Iris pigment epithelial cell (primary cell): ENCODE results near the gene ELOA.

Source experiments
- DNase-seq: peaks from one replicate; pipeline ENCODE4 v3.0.0-alpha.2; 2011; ENCODE audit warnings: low read depth

ELOA gene, protein sequence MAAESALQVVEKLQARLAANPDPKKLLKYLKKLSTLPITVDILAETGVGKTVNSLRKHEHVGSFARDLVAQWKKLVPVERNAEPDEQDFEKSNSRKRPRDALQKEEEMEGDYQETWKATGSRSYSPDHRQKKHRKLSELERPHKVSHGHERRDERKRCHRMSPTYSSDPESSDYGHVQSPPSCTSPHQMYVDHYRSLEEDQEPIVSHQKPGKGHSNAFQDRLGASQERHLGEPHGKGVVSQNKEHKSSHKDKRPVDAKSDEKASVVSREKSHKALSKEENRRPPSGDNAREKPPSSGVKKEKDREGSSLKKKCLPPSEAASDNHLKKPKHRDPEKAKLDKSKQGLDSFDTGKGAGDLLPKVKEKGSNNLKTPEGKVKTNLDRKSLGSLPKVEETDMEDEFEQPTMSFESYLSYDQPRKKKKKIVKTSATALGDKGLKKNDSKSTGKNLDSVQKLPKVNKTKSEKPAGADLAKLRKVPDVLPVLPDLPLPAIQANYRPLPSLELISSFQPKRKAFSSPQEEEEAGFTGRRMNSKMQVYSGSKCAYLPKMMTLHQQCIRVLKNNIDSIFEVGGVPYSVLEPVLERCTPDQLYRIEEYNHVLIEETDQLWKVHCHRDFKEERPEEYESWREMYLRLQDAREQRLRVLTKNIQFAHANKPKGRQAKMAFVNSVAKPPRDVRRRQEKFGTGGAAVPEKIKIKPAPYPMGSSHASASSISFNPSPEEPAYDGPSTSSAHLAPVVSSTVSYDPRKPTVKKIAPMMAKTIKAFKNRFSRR

DNA sequence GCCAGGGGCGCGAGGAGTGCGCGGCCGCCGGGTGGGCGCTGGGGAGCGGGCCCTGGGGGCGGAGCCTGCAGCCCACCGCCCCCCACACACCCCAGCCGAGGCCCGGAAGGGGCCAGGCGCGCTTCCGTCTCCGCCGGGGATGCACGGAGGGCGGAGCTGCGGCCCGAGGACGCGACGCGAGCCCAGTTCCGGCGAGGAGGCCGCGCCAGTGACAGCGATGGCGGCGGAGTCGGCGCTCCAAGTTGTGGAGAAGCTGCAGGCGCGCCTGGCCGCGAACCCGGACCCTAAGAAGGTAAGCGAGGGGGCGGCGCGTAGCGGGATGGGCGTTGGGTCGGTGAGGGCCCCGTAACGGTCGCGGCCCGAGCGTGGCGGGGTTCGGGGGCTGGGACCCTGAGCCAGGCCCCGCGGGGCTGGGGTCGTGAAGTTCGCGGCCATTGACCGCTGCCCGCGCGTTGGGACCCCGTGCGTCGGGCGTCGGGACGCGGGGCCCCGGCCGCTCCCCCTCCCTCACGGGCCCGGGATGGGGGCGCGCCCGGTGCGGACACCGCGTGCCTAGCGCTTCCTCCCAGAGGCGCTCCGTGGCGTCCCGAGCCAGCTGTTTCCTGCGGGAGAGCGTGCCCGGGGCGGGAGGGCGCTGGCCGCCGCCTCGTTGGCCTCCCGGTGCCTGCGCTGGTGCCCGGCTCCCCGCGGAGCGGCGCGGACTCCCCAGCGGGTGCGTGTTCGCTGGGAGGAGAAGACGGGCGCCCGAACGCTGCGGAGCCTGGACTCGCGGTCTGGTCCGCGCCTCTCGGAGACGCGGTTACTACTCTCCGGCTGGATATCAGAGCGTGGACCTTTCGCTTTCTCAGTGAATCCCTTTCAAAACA lies at the start of gene ELOA:
Gene ELOA (plus strand): TSS at position 185 of the 866 bp plus-strand sequence. CDS start 33 bp downstream, at position 218.
- DNase-seq = peak; percentile 59

DNA sequence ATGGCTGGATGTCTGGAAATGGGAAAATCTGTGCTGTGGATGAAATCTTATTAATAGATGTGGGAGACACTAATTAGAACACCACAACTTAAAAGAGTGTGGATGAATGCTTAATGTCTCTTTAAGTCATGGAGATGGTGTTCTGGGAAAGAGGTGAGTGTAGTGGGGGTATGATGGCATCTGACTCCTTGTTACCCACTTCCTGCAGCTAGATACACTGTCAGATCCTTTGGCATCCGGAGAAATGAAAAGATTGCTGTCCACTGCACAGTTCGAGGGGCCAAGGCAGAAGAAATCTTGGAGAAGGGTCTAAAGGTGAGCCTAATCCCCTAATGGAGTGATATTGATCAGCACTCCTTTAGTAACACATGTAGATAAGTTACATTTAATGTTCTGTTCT lies 49.7 kb upstream of the ELOA start:
- DNase-seq = no peak

DNA sequence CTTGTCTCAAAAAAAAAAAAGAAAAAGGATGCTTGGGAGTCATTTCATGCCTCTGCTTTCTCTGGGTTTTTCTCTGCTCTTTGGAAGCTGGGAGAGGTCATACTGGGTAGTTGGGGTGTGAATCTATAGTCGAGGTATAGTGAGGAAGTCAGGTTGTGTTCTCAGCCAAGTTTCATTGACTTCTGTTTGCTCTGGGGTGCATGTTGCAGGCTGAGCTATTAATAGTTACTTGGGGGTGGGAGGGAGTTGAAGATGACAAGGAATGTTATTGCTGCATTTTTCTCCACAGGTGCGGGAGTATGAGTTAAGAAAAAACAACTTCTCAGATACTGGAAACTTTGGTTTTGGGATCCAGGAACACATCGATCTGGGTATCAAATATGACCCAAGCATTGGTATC lies 48.9 kb upstream of the ELOA start:
- no peak for DNase-seq

DNA sequence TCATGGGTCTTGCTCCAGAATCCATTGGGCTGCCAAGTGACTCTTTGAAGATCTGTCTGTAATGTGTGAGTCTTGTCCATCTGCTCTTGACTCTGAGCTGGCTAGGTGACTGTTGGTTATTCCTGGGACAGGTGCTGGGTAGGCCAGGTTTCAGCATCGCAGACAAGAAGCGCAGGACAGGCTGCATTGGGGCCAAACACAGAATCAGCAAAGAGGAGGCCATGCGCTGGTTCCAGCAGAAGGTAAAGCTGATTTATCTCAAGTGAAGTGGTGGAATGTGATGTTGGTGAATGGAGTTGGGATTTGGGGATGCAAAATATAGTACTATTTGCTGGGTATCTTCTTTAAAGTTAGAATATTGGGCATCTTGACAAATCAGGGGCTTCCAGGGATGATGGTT lies 47.6 kb upstream of the ELOA start:
- no peak for DNase-seq

DNA sequence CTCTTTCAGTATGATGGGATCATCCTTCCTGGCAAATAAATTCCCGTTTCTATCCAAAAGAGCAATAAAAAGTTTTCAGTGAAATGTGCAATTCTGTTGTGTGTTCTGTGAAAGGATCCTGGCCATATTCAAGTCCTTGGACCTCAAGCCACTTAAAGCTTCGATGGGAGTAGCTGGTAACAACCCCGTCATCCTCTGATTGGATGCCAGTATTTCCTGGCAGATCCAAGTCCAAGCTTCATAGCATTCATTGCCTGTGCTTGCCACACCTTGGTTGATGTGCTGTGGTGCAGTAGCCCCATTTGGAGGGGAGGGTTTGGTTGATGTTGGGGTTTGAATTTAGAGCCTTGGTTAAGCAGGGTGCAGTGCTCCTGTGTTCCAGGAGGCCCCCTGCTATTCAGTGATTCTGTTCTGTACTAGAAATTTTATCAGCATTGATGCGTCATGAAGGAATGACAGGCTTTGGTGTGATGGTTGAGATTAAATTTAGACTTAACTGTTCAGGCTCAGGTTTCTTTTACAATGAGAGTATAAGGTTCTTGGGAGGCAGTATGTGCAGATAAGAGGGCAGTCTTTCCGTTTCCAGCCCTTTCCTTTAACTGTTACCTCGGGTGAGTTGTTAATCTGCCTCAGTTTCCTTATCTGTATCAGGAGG lies 46.8 kb upstream of the ELOA start:
- no peak for DNase-seq

DNA sequence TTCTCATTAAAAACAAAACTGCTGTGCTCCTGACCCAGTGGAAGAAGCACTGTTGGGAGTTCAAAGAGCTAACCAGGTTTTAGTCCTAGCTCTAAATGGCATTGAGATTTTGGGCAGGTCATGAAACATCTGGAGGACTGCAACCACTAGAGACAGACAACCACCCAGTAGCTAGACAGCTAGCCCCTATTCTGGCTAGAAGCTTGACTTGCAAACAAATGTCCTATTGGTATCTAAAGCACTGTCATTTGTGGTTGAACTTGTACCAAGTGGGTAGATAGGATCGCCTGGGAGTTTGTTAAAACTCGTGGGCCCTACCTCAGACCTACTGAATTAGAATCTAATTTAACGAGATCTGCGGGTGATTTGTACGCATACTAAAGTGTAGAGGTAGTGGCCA lies 44.8 kb upstream of the ELOA start:
- DNase-seq = no peak

DNA sequence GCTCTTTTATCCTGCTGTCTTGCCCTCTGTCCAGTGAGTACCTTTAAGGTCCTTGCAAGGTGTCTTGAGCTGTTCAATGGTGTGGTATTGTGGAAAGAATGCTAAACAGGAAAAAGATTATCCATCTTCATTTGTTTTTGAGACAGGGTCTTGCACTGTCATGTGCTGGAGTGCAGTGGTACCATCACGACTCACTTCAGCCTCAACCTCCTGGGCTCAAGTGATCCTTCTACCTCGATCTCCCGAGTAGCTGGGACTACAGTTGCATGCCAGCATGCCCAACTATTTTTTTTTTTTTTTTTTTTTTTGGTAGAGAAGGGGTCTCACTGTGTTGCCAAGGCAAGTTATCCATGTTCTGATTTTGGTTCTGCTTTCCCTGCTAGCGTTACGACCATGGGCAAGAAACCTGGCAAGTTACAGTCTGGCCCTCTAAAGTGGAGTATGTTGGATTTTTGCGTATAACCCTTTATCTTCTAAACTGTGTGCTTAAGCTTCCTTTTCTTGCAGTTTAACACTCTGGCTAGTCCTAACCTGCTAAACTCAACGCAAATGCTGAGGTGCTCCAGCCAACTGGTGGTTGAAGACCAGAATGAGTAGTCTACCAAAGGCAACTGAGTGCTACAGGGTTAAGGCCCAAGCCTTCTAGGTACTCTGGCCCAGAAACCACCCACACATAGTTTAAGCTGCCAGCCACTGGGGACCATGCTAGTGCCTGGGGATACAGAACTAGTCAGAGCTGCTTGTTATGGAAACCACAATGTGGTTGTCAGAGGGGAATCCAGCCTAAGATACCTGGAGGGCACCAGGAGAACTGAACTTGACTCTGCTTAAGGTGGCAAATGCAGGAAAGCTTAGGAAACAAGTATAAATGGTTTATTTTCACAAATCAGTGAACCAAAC lies 43.7 kb upstream of the ELOA start:
- DNase-seq = no peak

DNA sequence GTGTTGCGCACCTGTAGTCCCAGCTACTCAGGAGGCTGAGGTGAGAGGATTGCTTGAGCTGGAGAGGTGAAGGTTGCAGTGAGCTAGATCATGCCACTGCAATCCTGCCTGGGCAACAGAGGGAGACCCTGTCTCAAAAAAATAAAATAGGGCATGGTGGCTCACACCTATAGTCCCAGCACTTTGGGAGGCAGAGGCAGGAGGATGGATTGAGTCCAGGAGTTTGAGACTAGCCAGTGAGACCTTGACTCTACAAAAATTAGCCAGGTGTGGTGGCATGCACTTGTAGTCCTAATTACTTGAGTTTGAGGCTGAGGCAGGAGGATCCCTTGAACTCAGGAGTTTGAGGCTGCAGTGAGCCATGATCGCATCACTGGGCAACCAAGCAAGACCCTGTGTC lies 42.0 kb upstream of the ELOA start:
- DNase-seq = no peak

DNA sequence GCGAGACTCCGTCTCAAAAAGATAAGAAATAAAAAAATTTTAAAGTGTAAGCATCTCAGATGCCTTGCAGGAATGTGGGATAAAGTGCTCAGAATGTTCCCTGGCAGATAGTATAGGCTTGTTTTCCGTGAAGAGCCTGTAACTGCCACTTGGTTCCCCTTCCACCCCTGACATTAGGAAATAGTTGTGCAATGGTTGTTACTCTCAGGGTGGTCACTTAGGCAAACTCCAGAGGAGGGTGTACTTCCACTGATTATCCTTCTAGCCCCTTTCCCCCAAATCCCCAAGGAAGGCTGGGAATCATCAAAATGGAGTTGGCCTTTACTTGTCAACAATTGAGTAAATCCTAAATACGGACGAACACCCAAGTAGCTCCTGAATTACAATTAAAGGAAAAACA lies 41.3 kb upstream of the ELOA start:
- DNase-seq = no peak

DNA sequence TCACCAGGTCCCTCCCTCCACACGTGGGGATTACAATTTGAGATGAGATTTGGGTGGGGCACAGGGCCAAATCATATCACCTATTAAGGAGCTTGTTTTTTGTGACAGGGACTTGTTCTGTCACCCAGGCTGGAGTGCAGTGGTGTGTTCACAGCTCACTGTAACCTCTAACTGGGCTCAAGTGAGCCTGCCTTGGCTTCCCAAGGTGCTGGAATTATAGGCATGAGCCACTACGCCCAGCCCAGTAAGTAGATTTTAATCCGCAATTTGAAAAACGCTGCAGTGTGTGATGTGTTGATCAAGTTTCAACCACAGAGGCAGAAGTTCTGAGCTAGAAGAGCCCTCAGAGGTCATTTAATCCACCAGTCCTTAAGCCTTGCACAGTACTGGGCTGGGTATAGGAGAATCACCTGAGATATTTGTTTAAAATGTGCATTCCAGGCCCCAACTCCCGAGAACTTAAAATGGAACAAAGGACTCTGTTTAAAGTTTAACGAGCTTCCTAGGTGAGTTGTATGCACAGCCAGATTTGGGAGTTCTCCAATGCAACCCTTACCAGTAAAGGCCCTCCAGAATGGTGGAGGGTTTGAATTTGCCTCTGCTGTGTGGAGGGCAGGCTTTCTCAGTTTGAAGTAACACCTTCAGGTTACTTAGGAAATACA lies 38.3 kb upstream of the ELOA start:
- DNase-seq = no peak

DNA sequence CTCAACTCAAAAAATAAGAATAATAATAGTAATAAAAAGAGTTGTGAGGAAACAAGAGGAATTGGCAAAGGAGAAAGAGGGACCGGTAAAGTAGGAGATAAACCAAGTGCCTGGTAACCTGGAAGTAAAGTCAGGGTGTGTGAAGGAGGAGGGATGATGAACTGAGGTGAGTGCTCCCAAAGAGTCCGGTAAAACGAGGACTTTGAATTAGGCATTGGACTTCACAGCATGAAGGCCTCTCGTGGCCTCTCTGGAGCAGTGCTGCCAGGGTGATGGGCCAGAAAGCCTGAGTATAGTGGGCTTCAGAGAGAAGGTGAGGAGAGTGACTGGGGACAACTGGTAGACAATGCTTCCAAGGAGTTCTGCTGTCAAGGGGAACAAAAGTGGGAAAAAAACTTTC lies 34.0 kb upstream of the ELOA start:
- no peak for DNase-seq

DNA sequence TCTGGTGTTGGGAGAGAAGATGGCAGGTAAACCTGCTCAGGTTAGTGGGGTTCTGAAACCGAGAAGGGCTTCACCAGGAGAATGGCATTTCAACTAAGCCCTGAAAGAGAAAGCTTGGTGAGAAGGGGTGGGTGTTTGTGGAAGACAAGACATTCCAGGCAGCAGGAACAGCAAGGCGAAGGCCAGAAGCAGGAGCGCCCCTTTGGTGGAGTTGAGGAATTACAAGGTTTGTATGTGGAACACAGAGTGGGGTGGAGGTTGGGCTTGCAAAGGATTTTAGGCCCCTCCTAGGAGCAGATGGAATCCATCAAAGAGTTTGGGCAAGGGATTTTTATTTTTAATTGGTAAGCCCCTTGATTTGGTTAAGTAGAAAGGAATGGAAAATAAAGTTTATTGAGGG lies 24.8 kb upstream of the ELOA start:
- DNase-seq = peak; percentile 39

DNA sequence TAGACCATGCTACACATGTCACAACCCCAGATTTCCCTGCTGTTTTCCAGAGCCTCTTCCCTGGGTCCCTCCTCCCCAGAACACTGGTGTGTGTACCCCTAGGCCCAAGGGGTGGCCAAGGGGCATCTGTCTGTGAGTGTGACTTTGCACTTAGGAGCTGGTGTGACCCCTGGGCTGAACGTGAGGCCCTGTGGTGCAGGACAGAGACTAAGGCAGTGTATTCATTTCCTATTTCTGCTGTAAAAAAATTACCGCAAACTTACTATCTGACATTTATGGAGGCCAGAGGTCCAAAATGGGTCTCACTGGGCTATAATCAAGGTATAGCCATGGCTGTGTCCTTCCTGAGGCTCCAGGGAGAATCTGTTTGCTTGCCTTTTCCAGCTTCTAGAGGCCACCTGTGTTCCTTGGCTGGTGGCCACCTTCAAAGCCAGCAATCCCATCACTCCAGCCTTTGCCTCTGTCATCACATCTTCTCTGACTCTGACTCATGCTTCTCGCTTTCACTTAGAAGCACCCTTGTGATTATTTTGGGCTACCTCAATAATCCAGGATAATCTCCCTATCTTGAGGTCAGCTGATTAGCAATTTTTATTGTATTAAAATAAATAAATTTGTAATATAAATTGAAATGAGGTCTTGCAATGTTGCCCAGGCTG lies 24.0 kb upstream of the ELOA start:
- DNase-seq = peak; percentile 75

DNA sequence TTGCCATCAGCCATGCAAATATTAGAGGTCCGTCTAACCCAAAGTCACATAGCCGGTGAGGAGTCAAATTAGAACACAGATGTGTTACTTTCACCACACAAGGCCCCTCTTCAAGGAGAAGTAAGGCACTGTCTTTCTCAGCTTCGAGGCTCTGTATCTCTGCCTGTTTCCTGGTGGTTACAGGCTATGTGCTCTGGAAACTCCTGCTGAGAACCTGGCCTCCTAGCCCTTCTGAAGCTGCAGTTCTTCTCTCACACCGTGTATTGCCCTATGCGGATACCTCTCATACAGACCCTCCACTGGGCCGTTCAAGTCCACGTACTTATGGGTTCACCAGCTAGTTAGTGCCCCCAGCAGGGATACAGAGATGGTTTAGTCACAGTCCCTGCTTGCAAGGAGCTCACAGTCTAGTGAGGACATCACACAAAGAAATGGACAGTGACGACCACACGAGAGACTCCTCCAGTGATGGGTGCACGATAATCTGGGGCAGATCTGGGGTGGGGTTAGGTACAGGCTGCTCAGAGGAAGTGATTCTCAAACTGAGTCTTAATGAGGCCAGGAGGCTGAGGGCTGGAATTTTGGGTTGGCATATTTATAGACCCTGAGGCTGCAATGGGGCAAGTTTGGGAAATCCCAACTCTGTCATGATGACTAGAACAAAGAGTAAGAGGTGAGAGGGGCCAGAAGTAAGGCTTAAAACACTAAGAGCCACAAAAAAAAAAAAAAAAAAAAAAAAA lies 22.8 kb upstream of the ELOA start:
- DNase-seq = no peak

DNA sequence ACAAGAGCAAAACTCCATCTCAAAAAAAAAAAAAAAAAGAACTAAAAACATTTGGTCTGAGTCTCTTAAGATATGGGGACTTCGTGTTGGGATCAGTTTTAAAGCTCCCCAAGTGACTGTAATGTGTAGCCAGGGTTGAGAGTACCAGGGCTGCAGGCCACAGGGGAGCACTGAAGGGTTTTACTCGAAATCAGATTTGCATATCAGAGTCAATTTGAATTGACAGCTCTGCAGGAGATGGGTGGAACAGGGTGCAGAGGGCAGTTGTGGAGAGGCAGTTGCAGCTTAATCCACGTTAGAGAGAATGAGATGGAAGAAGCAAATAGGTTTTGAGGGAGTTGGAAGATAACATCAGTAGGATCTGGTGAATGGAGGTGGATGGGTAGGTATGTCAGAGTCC lies 20.6 kb upstream of the ELOA start:
- no peak for DNase-seq

DNA sequence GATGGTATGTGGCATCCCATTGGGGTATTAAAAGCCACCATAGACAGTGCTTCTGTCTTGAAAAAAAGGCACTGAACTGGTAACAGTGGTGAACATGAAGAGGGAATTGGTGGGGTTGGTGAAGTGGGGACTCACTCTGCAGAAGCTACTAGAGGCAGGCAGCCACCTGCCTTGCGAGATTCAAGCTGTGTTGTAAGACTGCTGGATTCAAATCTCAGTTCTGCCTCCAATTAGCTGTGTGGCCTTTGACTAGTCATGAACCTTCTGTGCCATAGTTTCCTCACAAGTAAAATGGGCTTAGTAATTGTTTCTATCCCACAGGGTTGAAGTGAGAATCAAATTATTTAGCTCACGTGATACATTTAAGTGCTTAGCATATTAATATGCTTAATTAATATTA lies 16.6 kb upstream of the ELOA start:
- DNase-seq = no peak

DNA sequence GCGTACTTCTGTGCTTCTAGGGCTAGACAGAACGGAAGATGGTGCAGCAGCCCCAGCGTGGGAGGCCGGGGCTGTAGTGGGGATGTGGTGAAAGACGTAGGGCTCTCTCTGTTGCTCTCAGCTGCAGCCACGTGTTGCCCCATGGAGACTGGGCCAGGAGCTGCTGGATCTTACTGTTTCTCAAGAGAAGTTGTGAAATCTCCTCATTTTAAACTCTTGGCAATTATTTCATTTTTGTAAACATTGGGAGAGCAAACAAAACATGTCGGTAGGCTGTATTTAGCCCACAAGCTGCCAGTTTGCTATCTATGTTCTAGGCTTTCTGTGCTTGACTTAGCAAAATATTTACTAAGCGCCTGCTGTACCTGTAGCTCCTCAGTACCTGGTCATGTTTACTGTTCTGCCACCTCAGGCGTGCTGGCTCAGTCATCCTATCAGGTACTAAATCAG lies 15.9 kb upstream of the ELOA start:
- peak; percentile 96 for DNase-seq

DNA sequence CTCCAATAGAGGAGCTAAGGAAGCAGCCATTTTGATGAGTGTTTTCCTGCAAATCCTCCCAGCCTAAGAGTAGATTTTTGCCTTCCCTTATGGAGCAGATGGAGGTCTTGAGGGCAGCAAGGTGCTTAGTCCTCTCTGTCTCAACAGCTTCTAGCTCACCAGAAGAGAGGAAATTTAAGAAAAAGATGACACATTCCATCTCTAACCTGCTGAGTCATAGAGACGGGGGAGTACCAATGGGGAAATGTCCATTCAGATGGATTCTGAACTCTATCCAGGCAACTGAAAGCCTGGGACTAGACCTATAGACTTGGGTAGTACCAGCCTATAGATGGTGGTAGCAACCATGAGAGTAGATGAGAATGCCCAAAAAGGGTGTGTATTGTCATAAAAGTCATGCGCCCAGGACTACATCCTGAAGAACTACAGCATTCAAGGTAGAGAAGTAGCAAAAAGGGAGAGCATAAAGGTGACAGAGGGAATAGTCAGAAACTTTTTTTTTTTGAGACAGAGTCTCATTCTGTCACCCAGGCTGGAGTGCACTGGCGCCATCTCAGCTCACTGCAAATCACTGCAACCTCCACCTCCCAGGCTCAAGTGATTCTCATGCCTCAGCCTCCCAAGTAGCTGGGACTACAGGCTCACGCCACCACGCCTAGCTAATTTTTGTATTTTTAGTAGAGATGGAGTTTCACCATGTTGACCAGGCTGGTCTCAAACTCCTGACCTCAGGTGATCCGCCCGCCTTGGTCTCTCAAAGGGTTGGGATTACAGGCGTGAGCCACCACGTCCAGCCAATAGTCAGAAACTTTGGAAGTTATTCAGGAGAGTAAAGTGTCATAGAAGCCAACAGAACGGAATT lies 10.7 kb upstream of the ELOA start:
- peak; percentile 53 for DNase-seq
